Astrocyte (in vitro differentiated cells and primary cell): ENCODE data around the gene EXOC3.

Experiments
- EZH2 ChIP-seq: IDR thresholded peaks from 2 replicates; pipeline ENCODE4 v1.6.1; 2012; ENCODE audit warnings: mild to moderate bottlenecking, low read length, inconsistent platforms; ENCODE audit not compliant: insufficient read depth
- TF ChIP-seq, protein P1 (sequence below): IDR thresholded peaks from 2 replicates; pipeline ENCODE4 v1.5.1; 2011; ENCODE audit warnings: low read depth, mild to moderate bottlenecking, inconsistent platforms, low read length, moderate library complexity; ENCODE audit not compliant: insufficient read depth

DNA sequence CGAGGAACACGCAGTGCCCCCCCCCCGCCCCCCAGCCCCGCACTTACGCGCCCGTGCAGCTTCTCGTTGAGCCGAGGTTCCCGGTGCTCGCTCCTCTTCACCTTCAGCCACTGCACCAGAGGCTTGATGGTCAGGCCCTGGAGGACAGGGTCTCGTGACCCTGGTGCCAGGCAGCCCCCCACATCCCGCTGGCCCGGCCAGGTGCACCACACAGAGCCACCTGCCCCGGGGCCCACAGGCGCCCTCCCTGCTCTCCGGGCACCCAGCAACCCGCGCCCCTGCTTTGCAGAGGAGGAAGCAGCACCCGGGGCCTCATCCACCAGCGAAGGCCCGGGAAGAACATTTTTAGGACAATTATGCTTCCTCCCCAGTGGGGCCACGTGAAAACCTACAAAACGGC, 39.0 kb downstream of the EXOC3 start:
- TF ChIP-seq, protein P1, sequence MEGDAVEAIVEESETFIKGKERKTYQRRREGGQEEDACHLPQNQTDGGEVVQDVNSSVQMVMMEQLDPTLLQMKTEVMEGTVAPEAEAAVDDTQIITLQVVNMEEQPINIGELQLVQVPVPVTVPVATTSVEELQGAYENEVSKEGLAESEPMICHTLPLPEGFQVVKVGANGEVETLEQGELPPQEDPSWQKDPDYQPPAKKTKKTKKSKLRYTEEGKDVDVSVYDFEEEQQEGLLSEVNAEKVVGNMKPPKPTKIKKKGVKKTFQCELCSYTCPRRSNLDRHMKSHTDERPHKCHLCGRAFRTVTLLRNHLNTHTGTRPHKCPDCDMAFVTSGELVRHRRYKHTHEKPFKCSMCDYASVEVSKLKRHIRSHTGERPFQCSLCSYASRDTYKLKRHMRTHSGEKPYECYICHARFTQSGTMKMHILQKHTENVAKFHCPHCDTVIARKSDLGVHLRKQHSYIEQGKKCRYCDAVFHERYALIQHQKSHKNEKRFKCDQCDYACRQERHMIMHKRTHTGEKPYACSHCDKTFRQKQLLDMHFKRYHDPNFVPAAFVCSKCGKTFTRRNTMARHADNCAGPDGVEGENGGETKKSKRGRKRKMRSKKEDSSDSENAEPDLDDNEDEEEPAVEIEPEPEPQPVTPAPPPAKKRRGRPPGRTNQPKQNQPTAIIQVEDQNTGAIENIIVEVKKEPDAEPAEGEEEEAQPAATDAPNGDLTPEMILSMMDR: no peak
- no peak for TF ChIP-seq EZH2
